DMS114 treated with DMSO at 0.1 percent for 48 hours (cell line): ENCODE results near the gene FRY.

ENCODE experiments used
- DNase-seq: peaks from one replicate; lab custom pipeline; 2025; ENCODE audit not compliant: unreplicated experiment; lab: John Stamatoyannopoulos, UW

FRY gene

GRCh38 chr13:32079587-32079986 is 48.0 kb downstream of the FRY start:
- DNase-seq, result no peak

GRCh38 chr13:32080328-32080744 is 48.8 kb downstream of the FRY start:
- DNase-seq, result no peak

GRCh38 chr13:32081591-32081990 is 50.0 kb downstream of the FRY start:
- DNase-seq, result no peak

- no peak for DNase-seq
These were observed 54.8 kb downstream of the FRY start for GRCh38 chr13:32086366-32086765.

GRCh38 chr13:32086791-32087441 is 55.3 kb downstream of the FRY start:
- DNase-seq, result no peak

- no peak for DNase-seq
These were observed 56.6 kb downstream of the FRY start for GRCh38 chr13:32087955-32088747.

GRCh38 chr13:32092496-32092895 is 60.9 kb downstream of the FRY start:
- no peak for DNase-seq

- no peak for DNase-seq
These were observed 61.4 kb downstream of the FRY start for GRCh38 chr13:32093006-32093405.

- DNase-seq, result no peak
These were observed 66.7 kb downstream of the FRY start for GRCh38 chr13:32098272-32098671.

GRCh38 chr13:32105653-32106313 is 74.2 kb downstream of the FRY start:
- no peak for DNase-seq

GRCh38 chr13:32107474-32107873 is 75.9 kb downstream of the FRY start:
- no peak for DNase-seq

- no peak for DNase-seq
These were observed 76.4 kb downstream of the FRY start for GRCh38 chr13:32107973-32108372.

- DNase-seq, result no peak
These were observed 82.0 kb downstream of the FRY start for GRCh38 chr13:32113532-32113931.

- DNase-seq, result no peak
These were observed 82.8 kb downstream of the FRY start for GRCh38 chr13:32114284-32114950.

GRCh38 chr13:32115066-32115465 is 83.5 kb downstream of the FRY start:
- no peak for DNase-seq

- DNase-seq, result no peak
These were observed 84.6 kb downstream of the FRY start for GRCh38 chr13:32116210-32116609.

- DNase-seq, result no peak
These were observed 85.4 kb downstream of the FRY start for GRCh38 chr13:32117001-32117400.

GRCh38 chr13:32117701-32118100 is 86.1 kb downstream of the FRY start:
- no peak for DNase-seq

- DNase-seq, result no peak
These were observed 89.7 kb downstream of the FRY start for GRCh38 chr13:32121316-32121715.

- no peak for DNase-seq
These were observed 93.2 kb downstream of the FRY start for GRCh38 chr13:32124743-32125142.

GRCh38 chr13:32125221-32125689 is 93.7 kb downstream of the FRY start:
- no peak for DNase-seq
